A549 (cell line): ENCODE measurements around the gene GOLGA8S.
"Not testable (repeated sequence)": the region's sequence is repeated elsewhere in the genome, so short reads cannot be mapped to it uniquely, and the experiment has no call there.

Experiments used
- BHLHE40 ChIP-seq: IDR thresholded peaks from 2 replicates; pipeline ENCODE4 v1.6.1; 2012; ENCODE audit warnings: low read depth, low read length, inconsistent platforms
- CBX8 ChIP-seq: fragments of 200-600 bp; sonication (generic); IDR thresholded peaks from 2 replicates; pipeline ENCODE4 v1.6.1; 2016
- CEBPB ChIP-seq, 2 experiments: fragments of >200 bp in 1 of 2; sonication (Bioruptor Twin) in 1 of 2; formaldehyde crosslinking in 1 of 2; IDR thresholded peaks; 2 replicates each; pipeline ENCODE4 v1.6.1; 2012 to 2016
- CHD2 ChIP-seq: fragments of 150-350 bp; IDR thresholded peaks from 2 replicates; pipeline ENCODE4 v1.6.1; 2014; ENCODE audit warnings: low read length; ENCODE audit not compliant: partially characterized antibody
- EP300 ChIP-seq, 2 experiments: fragments of >200 bp; sonication (Bioruptor Twin); formaldehyde crosslinking; IDR thresholded peaks; 2 replicates in 1 of 2; 3 replicates in 1 of 2; pipeline ENCODE4 v1.6.1; 2016 to 2017
- HEYL ChIP-seq: fragments of 250-450 bp; sonication (Bioruptor Pico); IDR thresholded peaks from 2 replicates; pipeline ENCODE4 v1.8.0; 2021; ENCODE audit warnings: mild to moderate bottlenecking, moderate library complexity
- JUN ChIP-seq, 2 experiments: fragments of >200 bp; sonication (Bioruptor Twin); formaldehyde crosslinking; IDR thresholded peaks; 2 replicates in 1 of 2; 3 replicates in 1 of 2; pipeline ENCODE4 v1.6.1; 2016 to 2017
- JUNB ChIP-seq: fragments of >200 bp; sonication (Bioruptor Twin); formaldehyde crosslinking; IDR thresholded peaks from 2 replicates; pipeline ENCODE4 v1.6.1; 2016
- POLR2A ChIP-seq: IDR thresholded peaks from 2 replicates; pipeline ENCODE4 v1.6.1; 2012; ENCODE audit warnings: mild to moderate bottlenecking, low read length
- RAD21 ChIP-seq, 2 experiments: fragments of >200 bp in 1 of 2; sonication (Bioruptor Twin) in 1 of 2; formaldehyde crosslinking in 1 of 2; IDR thresholded peaks in 1 of 2; conservative IDR thresholded peaks in 1 of 2; 2 replicates in 1 of 2; 3 replicates in 1 of 2; pipeline ENCODE4 v1.6.1; 2012 to 2018; ENCODE audit warnings: inconsistent platforms in 1 of 2
- RFX5 ChIP-seq: fragments of 450-650 bp; IDR thresholded peaks from 2 replicates; pipeline ENCODE4 v1.7.1; 2014; ENCODE audit warnings: antibody characterized with exemption, mild to moderate bottlenecking, moderate library complexity
- SMC3 ChIP-seq: fragments of >200 bp; sonication (Bioruptor Twin); formaldehyde crosslinking; IDR thresholded peaks from 3 replicates; pipeline ENCODE4 v1.6.1; 2018; ENCODE audit warnings: inconsistent platforms
- TF ChIP-seq, protein P1 (sequence below): fragments of >200 bp; sonication (Bioruptor Twin); formaldehyde crosslinking; IDR thresholded peaks from 3 replicates; pipeline ENCODE4 v1.5.1; 2016
- TF ChIP-seq, protein P2 (sequence below): fragments of 450-650 bp; IDR thresholded peaks from 2 replicates; pipeline ENCODE4 v1.6.1; 2014; ENCODE audit warnings: antibody characterized with exemption

DNA sequence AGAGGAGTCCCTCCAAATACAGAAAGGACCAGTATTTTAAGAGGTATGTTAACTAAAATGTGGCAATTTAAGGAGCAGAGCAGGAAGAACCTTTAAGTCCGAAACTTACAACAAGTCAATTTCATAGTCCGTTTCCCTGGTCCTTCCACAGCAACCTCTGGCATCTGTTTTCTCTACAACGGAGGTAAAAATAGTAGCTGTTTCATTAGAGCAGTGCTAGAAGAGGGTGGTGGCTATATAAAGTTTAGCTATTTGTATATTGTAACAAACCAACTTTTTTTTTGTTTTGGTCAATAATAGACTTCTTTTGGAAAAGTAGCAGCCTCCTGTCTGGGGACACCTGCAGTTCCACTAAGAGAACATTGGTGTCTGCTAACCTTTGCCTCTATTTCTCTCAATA is 17.3 kb downstream of the GOLGA8S start:
- not testable (repeated sequence) for TF ChIP-seq EP300 (IDR thresholded peaks at IDR 0.05); POLR2A; RFX5; CHD2; SMC3; HEYL (CRISPR knock-in tag); RAD21 (conservative IDR thresholded peaks at IDR 0.05 in 1 of 2, IDR thresholded peaks at IDR 0.05 in 1 of 2); CBX8; CEBPB (IDR thresholded peaks at IDR 0.05); BHLHE40; JUNB; JUN (IDR thresholded peaks at IDR 0.05)
- TF ChIP-seq, protein P1, sequence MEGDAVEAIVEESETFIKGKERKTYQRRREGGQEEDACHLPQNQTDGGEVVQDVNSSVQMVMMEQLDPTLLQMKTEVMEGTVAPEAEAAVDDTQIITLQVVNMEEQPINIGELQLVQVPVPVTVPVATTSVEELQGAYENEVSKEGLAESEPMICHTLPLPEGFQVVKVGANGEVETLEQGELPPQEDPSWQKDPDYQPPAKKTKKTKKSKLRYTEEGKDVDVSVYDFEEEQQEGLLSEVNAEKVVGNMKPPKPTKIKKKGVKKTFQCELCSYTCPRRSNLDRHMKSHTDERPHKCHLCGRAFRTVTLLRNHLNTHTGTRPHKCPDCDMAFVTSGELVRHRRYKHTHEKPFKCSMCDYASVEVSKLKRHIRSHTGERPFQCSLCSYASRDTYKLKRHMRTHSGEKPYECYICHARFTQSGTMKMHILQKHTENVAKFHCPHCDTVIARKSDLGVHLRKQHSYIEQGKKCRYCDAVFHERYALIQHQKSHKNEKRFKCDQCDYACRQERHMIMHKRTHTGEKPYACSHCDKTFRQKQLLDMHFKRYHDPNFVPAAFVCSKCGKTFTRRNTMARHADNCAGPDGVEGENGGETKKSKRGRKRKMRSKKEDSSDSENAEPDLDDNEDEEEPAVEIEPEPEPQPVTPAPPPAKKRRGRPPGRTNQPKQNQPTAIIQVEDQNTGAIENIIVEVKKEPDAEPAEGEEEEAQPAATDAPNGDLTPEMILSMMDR: not testable (repeated sequence)
- TF ChIP-seq, protein P2, sequence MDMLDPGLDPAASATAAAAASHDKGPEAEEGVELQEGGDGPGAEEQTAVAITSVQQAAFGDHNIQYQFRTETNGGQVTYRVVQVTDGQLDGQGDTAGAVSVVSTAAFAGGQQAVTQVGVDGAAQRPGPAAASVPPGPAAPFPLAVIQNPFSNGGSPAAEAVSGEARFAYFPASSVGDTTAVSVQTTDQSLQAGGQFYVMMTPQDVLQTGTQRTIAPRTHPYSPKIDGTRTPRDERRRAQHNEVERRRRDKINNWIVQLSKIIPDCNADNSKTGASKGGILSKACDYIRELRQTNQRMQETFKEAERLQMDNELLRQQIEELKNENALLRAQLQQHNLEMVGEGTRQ: not testable (repeated sequence)
